BJ (cell line): ENCODE measurements around the gene TMEM63C. TPM values are rescaled to one million over a fixed set of nuclear protein-coding genes. Genes with fewer than 3 reads are reported as not detected.

Experiments used
- CTCF ChIA-PET: fragments of 350-600 bp; formaldehyde crosslinking; extraction: SDS; loops from one replicate; lab custom pipeline; 2021; ENCODE audit warnings: antibody characterized with exemption, inconsistent platforms; lab: Yijun Ruan, JAX
- POLR2A ChIA-PET: fragments of 300-600 bp; sonication (Branson Sonifier 250); formaldehyde crosslinking; extraction: SDS; loops from one replicate; lab custom pipeline; 2021; ENCODE audit warnings: antibody characterized with exemption; lab: Charles Lee
- DNase-seq: peaks from one replicate; pipeline ENCODE4 v3.0.0-alpha.2; 2011; ENCODE audit warnings: low read depth
- H3K27me3 ChIP-seq: 2 replicates; pipeline ENCODE4 v1.6.0; 2011; ENCODE audit warnings: low read length; ENCODE audit not compliant: control insufficient read depth, insufficient read depth
- H3K36me3 ChIP-seq: 2 replicates; pipeline ENCODE4 v1.5.1; 2011; ENCODE audit warnings: low read length; ENCODE audit not compliant: control insufficient read depth, insufficient read depth
- H3K4me3 ChIP-seq: 2 replicates; pipeline ENCODE4 v1.5.1; 2011; ENCODE audit warnings: low read depth, mild to moderate bottlenecking, control low read depth, low read length
- CTCF ChIP-seq: IDR thresholded peaks from 2 replicates; pipeline ENCODE4 v1.5.1; 2011; ENCODE audit warnings: low read depth, mild to moderate bottlenecking, control low read depth, inconsistent platforms, low read length, moderate library complexity; ENCODE audit not compliant: insufficient read depth
- polyA plus RNA-seq: library from polyadenylated mRNA; depleted of rRNA; stranded (reverse); fragments of >200 nt; gene quantifications from 2 replicates; pipeline ENCODE4 v1.2.3, GENCODE V29; 2011

TMEM63C gene
- polyA plus RNA-seq, 1 experiment: not detected

GRCh38 chr14:77249286-77249685, 67.7 kb downstream of the TMEM63C start:
- Histone ChIP-seq H3K36me3 (no peaks in the 10 kb centered on the region), H3K4me3 (no peak overlapping the region), H3K27me3 (no peaks in the 10 kb centered on the region)
- ChIA-PET POLR2A (no interaction called here), CTCF (no interaction called here)
- no peak for DNase-seq
- no peak for TF ChIP-seq CTCF

- no peak for TF ChIP-seq CTCF
Observed at GRCh38 chr14:77250927-77251326, 69.3 kb downstream of the TMEM63C start.

GRCh38 chr14:77251870-77252269, 70.3 kb downstream of the TMEM63C start:
- ChIA-PET POLR2A (no interaction called here), CTCF (no interaction called here)
- no peaks in the 10 kb centered on the region for H3K27me3 ChIP-seq
- H3K4me3 ChIP-seq: no peak overlapping the region
- no peak for DNase-seq
- TF ChIP-seq CTCF: no peak
- H3K36me3 ChIP-seq: no peaks in the 10 kb centered on the region

More at GRCh38 chr14:77250927-77251326, 69.3 kb downstream of the TMEM63C start:
- Histone ChIP-seq H3K27me3 (no peaks in the 10 kb centered on the region), H3K36me3 (no peaks in the 10 kb centered on the region), H3K4me3 (no peak overlapping the region)
- CTCF ChIA-PET: no interaction called here
- POLR2A ChIA-PET: no interaction called here
- DNase-seq: no peak

GRCh38 chr14:77253333-77254190, 72.0 kb downstream of the TMEM63C start:
- H3K27me3 ChIP-seq: no peaks in the 10 kb centered on the region
- POLR2A ChIA-PET: no interaction called here
- H3K4me3 ChIP-seq: no peak overlapping the region
- no peaks in the 10 kb centered on the region for H3K36me3 ChIP-seq
- DNase-seq: no peak
- CTCF ChIA-PET: no interaction called here
- TF ChIP-seq CTCF: no peak

- ChIA-PET CTCF (no interaction called here), POLR2A (no interaction called here)
- no peaks in the 10 kb centered on the region for H3K36me3 ChIP-seq
- no peak for DNase-seq
- H3K27me3 ChIP-seq: 0 out of 2 replicates have a peak, but pooled peaks cover 3% of the 10 kb centered on the region
- TF ChIP-seq CTCF: no peak
- H3K4me3 ChIP-seq: no peak overlapping the region
Observed at GRCh38 chr14:77256694-77257093, 75.1 kb downstream of the TMEM63C start.
